ENCODE results near the gene PER2.
"Not testable (repeated sequence)": the region's sequence is repeated elsewhere in the genome, so short reads cannot be mapped to it uniquely, and the experiment has no call there.

PER2 gene, protein sequence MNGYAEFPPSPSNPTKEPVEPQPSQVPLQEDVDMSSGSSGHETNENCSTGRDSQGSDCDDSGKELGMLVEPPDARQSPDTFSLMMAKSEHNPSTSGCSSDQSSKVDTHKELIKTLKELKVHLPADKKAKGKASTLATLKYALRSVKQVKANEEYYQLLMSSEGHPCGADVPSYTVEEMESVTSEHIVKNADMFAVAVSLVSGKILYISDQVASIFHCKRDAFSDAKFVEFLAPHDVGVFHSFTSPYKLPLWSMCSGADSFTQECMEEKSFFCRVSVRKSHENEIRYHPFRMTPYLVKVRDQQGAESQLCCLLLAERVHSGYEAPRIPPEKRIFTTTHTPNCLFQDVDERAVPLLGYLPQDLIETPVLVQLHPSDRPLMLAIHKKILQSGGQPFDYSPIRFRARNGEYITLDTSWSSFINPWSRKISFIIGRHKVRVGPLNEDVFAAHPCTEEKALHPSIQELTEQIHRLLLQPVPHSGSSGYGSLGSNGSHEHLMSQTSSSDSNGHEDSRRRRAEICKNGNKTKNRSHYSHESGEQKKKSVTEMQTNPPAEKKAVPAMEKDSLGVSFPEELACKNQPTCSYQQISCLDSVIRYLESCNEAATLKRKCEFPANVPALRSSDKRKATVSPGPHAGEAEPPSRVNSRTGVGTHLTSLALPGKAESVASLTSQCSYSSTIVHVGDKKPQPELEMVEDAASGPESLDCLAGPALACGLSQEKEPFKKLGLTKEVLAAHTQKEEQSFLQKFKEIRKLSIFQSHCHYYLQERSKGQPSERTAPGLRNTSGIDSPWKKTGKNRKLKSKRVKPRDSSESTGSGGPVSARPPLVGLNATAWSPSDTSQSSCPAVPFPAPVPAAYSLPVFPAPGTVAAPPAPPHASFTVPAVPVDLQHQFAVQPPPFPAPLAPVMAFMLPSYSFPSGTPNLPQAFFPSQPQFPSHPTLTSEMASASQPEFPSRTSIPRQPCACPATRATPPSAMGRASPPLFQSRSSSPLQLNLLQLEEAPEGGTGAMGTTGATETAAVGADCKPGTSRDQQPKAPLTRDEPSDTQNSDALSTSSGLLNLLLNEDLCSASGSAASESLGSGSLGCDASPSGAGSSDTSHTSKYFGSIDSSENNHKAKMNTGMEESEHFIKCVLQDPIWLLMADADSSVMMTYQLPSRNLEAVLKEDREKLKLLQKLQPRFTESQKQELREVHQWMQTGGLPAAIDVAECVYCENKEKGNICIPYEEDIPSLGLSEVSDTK (N-terminal part only)

DNA sequence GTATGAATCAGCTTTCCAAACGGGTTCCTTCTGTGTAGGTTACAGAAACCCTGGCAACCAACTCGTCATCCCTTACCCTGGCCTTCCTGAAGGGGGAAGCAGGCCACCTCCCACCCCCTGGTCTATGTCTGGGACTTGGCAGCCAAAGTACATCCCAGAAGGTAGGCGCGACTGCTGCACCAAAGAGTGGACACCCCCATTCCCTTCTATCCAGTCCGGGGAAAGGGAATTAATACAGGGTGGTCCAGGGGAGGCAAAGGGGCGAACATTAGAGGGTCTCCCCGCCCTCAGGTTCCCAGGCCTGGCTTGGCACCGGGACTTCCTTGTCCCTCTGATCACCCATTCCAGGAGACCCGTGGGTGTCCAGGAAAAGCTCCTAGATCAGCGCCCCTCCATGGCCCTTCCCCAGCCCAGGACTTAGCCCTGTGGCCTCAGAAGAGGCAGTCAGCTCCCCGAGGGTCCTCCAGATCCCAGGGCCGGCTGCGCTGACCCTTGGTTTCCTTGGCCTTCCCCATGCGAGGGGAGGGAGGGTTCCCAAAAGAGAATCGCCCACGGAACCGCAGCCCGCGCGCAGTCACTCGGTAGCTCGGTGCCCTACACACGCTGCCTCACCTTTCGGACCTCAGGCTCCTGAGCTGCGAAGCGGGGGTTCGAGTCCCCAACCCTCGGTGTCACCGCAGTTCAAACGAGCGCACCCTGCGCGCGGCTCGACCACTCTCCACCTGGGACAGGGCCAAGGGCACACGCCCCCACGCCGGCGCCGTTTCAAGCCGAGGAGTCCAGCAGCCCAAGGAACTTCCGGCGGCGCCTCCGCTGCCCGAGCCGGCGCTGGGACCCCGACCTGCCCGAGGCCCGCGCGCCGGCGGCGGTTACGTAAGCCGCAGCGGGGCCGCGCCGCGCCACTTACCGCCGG lies at the start of gene PER2:
TSS of gene PER2 (minus strand) at position 874 of the 913 bp plus-strand sequence. CDS start 10,674 bp downstream, outside the sequence.
- DNase-seq (ENCODE audit: low read depth) = peak; percentile 23

DNA sequence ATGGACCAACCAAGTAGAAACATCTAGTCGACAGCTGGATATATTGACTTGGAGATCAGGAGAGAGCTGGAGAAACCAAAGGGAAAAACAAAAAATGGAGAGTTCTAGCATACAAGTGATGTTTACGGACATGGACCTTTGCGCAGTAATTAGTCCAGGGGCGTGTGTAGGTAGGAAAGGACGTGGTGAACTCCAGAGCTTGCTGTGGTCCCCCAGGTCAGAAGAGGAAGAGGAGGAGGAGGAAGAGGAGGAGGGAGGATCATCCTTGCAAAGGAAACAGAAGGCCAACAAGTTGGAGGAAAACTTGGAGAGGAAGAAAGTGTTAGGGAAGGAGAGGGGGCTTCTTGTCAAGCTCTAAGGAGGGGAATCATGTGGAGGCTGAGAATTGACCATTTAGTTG lies 49.4 kb upstream of the PER2 start:
- DNase-seq (ENCODE audit: low read depth) = no peak

DNA sequence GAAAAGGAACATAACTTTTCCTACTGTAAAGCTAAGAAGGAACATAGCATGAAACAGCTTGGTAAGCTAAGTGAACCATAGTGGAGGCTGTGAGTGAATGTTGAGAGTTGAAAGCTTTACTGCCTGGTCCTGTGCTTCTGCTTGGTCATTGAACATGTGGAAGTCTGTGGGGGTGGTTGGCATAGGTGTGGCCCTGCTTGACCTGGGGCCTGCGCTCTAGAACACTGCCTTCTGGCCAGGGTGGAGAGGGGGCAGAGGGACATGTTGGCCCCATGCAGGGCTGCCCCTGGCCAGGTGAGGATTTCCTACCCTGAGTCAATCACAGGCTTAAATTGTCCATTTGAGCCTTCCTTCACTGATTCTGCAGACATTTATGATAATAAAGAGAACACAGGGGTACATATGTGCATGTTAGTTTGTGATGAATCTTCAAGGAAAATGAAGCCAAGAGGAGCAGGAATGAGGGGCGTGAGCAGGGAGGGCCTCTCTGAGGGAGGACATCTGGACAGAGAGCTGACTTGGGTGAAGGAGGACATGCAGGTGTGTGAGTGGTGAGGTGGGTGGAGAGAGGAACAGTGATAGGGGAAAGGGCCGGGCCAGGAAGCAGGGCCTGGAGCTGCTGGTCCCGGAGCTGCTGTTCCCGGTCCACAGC lies 48.5 kb upstream of the PER2 start:
- DNase-seq (ENCODE audit: low read depth) = no peak

DNA sequence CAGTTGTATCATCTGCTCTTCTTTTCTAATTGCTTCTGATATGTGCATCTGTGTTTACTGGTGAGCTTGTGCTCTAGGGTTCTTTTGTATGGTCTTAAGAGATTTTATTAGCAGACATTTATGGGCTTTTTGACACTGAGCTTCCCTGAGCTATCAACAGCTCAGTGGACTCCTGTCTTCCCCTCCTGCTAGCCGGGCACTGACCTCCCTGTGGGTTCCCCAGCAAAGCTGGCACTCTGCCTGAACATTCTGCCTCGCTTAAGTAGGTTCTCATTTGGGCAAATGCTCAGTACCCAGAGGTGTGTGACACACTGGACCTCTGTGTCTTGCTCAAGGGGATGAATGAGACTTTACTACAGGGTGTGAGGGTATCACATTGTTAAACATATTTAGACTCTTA lies 47.7 kb upstream of the PER2 start:
- no peak for DNase-seq (ENCODE audit: low read depth)

DNA sequence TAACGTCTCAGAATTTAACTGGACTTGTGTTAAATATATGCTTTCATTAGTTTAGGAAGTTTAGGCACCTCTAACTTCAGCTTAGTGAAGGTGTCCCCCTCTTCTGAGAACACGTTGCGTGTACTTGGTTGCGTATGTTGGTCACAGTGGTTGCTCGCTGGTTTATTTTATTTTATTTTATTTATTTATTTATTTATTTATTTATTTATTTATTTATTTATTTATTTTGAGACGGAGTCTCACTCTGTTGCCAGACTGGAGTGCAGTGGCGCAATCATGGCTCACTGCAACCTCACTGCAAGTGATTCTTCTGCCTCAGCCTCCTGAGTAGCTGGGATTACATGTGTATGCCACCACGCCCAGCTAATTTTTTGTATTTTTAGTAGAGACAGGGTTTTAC lies 47.2 kb upstream of the PER2 start:
- not testable (repeated sequence) for DNase-seq (ENCODE audit: low read depth)

DNA sequence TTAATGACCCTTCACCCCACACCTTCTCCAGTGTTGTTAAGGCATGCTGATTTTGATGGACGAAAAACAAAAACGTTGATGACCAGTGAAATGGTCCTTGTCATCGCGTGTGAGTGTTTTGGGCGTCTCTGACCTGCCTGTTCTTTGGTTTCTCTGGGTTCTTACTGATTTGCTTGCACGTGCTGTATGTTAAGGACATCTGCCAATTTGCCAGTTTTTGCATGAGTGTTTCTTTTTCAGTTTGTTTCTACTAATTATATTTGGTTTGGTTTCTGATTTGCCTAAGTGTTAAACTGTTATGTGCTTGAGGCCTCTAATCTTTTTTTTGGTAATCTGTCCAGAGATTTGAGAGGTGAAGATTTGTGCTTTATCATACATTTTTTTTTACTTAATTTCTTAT lies 46.5 kb upstream of the PER2 start:
- DNase-seq (ENCODE audit: low read depth) = no peak

DNA sequence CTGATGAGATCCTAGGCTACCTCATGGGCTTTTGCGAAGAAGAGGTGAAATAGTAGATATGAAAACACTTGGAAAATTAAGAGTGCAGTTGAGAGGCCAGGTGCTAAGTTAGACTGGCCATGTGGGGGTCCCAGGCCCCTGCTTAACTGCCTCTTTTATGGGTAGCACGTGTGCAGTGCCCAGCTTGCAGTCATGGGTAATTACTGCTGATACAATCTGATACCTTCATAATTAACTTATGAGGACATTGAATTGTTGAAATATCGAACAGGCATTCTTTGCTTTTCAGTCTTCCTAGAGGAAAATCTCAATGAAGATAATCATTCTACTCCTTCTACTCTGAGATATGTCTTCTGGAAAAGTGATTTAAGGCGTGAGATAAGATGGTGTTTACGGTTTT lies 43.5 kb upstream of the PER2 start:
- no peak for DNase-seq (ENCODE audit: low read depth)

DNA sequence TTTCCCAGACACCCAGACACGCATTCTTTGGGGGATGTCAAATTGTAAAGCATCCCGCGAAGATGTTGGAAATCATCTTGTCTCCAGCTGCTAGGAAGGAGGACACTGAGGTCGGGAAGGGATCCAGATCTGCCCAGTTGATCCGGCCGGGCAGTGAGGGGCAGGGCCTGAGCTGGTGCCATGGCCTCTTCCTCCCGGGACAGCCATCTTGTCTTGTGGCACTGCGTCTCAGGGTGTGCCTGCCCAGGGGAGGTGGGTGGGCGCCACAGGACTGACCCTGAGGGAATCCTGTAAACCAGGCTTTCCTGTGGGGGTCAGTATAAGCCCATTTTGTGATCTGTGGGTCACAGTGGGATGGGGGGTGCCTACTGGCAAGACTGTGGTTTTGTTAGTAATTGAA lies 42.0 kb upstream of the PER2 start:
- no peak for DNase-seq (ENCODE audit: low read depth)

DNA sequence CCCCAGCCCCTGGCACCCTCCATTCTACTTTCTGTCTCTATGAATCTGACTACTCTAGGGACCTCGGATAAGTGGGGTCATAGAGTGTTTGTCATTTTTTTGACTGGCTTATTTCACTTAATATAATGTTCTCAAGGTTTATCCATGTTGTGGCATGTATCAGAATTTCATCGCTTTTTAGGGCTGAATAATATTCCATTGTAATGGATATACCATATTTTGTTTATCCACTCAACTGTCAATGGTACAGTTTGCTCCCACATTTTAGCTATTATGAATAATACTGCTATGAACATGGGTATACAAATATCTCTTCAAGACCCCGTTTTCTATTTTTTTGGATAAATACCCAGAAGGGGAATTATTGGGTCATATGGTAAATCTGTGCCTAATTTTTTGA lies 39.3 kb upstream of the PER2 start:
- DNase-seq (ENCODE audit: low read depth) = no peak

DNA sequence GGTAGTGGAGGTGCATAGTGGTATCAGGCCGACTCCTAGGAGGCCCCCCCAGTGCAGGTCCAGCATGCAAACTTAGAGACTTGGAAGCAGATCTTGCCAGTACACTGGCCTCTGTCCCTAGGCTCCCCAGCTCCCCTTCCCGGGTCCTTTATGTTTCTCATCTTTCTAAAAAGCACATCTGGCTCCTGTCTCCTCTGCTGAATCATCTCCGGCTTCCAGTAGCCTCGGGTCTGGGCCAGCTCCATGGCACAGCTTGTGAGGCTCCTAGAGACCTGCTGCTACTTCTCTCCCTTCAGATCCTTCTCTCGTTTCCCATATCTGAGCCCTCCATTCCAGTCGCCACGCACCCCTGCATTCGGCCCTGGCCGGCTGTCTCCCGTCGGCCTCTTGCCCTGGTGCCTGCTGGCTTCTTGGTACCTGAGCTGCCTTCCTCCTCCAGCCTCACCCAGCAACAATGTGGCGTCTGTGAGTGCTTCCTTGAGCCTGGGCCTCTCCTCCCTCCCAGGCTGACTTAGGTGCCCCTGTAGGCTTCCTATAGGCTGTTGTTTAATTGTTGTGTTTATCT lies 38.5 kb upstream of the PER2 start:
- DNase-seq (ENCODE audit: low read depth) = no peak

DNA sequence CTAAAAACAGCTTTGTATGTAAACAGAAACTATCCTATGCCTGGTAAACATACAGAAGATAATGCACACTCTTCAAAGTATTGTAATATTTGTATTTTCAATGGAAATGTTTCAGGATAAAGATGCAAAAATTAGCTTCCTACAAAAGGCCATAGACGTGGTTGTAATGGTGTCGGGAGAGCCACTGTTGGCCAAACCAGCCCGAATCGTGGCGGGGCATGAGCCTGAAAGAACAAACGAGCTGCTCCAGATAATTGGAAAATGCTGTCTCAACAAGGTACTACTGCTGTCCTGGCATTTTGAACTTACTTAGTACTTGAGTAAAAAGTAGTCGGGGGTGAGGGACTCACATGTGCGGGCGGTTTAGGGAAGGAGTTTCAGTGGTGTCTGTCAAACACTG lies 37.3 kb upstream of the PER2 start:
- no peak for DNase-seq (ENCODE audit: low read depth)

DNA sequence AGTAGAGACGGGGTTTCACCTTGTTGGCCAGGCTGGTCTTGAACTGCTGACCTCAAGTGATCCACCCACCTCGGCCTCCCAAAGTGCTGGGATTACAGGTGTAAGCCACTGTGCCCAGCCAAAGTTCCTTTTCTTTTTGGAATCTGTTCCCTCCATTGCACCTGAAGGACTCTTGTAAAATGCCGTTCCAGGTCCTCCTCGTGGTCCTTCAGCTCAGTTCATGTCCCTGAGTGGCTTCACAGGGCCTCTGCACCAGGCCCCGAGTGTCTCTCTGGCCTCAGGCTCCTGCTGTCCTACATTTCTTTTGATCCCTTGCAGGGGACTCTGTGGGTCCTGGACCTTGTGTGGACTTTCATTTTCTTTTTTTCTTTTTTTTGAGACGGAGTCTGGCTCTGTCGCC lies 35.8 kb upstream of the PER2 start:
- DNase-seq (ENCODE audit: low read depth) = not testable (repeated sequence)

DNA sequence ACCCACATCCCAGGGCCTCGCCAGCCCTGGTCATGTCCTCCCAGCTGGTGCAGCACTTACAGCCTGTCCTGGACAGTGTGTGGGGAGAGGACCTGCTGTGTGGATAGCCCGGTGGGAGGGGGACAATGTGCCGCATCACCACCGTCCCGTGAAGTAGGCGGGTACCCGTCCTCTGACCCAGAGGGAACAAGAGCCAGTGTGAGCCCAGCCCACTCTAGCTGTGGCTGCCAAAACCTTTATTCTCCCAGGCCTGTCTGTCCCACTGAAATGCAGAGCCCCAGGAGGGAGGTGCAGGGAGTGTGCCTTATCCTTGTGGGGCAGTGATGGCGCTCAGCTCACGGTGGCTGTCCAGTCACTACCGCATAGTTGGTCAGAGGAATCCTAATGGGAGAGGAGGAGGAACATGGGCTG lies 33.6 kb upstream of the PER2 start:
- no peak for DNase-seq (ENCODE audit: low read depth)

DNA sequence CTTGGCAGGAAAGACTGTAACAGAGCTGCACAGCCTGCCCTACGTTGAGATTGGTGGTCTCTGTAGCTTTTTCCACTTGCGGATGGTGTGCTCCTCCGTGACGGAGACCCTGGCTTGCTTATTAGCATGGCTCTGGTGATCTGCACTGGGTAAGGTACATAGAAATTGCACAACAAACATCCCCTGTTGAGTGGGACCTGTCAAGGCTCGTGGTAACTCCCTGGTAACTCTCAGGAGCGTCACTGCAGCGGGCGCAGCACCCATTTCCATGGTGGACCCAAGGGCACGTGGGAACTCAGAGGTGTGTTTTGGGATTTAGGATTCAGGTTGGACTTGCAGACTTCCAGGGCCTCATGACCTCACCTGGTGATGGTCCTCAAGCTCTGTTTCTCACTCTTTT lies 33.1 kb upstream of the PER2 start:
- no peak for DNase-seq (ENCODE audit: low read depth)

DNA sequence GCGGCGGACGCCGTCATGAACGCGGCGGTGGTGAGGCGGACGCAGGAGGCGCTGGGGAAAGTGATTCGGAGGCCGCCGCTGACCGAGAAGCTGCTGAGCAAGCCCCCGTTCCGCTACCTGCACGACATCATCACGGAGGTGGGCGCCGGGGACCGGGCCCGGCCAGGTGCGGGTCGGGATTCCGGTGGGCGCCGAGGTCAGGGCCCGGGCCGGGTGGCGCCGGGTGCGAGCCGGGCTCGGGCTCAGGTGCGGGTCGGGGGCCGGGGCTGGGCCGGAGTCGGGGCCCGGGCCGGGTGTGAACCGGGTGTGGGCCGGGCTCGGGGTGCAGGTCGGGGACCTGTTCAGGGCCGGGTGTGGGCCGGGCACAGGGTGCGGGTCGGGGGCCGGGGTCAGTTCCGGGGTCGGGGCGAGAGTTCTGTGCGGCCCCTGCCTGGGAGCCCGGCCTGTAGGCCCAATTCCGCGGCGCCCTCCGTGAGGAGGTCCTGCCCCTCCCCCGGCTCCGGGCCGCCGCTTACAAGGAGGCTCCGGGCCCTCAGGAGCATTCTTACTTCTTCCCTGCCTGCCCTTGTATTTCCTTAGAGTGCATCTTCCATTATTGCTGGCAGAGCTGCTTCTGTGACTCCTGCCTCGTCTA lies 32.4 kb upstream of the PER2 start:
- peak; percentile 7 for DNase-seq (ENCODE audit: low read depth)

DNA sequence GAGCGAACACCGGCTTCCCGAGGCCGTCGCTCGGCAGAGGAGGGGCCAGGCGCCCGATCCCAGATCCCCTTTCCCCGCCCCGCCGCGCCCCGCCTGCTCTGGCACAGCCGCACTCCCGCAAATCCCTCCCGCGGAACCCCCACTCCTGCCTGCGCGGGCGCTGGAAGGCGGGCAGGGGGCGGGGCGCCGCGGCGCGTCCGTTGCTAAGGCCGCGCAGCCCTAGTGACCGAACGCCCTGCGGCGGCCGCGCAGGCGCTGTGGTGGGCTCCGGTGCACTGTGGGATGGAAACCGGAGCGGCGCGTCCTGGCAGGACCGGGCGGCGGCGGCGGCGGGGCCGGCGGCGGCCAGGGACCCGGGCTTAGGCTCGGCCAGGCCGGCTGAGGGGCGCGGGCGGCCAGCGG lies 31.8 kb upstream of the PER2 start, which contains the start of gene TRAF3IP1:
TSS of gene TRAF3IP1 (plus strand) at position 273 of the 402 bp plus-strand sequence. CDS start 145 bp downstream, outside the sequence.
- DNase-seq (ENCODE audit: low read depth) = peak; percentile 83

DNA sequence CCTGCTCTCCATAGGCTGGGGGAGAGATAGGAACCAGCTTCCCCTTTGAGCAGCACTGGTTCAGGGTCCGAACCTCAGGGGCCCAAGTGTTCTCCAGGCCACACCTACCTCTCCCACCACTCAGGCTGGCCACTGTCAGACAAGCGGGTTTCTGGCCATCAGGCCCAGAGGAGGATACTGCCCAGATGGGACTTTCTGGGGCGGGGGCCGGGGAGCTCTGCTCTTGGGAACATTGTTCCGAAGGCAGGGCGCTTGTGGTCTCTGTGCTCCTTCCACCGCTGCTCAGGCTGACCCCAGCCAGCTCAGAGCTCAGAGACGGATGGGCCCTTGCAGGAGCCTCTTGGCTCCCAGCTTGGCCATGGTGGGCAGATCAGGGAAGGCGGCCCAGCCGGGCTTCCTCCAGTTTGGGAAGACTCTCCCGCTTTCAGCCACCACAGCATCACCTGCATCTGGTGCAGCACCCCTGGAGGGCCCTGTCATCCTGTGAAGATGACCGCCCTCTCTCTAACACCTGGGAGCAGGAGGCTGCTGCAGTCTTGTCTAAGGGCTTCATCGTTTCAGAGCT lies 26.7 kb upstream of the PER2 start:
- DNase-seq (ENCODE audit: low read depth) = no peak

DNA sequence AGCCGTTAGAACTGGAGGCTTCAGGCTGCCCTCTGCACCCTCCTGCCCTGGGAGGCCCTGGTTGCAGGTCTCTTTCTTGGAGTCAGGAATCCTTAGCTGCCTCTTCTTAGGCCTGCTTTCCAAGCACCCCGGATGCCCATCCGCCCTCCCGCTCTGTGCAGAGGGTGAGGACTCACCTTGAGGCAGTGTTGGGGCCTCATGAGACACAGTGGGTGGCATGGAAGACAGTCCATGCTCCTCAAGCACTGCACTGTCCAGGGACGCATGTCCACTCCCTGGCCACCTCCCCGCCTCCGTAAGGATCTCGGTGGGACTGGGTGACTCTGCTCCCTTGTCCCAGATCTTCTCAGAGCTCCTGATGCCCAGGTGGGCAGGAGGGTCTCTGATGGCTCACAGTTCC lies 26.2 kb upstream of the PER2 start:
- DNase-seq (ENCODE audit: low read depth) = no peak

DNA sequence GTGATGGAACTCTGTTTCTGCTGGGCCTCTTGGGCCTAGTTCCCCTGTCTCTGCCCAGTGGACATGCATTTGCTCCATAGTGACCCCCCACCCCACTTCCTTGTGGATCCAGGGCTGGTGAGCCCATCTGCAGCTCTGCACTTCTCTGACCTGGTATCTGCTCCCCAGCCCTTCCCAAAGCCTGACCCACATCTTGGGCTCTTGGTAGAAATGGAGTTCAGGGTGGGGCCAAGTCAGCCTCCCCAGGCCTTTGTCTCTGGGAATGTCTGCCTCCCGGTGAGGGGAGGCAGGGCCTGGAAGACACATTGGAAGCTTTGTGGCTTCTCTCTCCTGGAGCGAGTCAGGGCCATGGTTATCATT lies 25.6 kb upstream of the PER2 start:
- no peak for DNase-seq (ENCODE audit: low read depth)
